Stimulated activated CD4-positive, alpha-beta T cell treated with anti-CD3 and anti-CD28 coated beads, TNF-alpha, amount 100 ng/mL, for 48 hours (primary cell): ENCODE data around the gene TPSB2.

Experiments
- DNase-seq, 3 donors: peaks; one replicate each; pipeline ENCODE4 v3.0.0-alpha.2; 2020; ENCODE audit warnings: low read depth in 3 of 3

The TPSB2 gene

DNA sequence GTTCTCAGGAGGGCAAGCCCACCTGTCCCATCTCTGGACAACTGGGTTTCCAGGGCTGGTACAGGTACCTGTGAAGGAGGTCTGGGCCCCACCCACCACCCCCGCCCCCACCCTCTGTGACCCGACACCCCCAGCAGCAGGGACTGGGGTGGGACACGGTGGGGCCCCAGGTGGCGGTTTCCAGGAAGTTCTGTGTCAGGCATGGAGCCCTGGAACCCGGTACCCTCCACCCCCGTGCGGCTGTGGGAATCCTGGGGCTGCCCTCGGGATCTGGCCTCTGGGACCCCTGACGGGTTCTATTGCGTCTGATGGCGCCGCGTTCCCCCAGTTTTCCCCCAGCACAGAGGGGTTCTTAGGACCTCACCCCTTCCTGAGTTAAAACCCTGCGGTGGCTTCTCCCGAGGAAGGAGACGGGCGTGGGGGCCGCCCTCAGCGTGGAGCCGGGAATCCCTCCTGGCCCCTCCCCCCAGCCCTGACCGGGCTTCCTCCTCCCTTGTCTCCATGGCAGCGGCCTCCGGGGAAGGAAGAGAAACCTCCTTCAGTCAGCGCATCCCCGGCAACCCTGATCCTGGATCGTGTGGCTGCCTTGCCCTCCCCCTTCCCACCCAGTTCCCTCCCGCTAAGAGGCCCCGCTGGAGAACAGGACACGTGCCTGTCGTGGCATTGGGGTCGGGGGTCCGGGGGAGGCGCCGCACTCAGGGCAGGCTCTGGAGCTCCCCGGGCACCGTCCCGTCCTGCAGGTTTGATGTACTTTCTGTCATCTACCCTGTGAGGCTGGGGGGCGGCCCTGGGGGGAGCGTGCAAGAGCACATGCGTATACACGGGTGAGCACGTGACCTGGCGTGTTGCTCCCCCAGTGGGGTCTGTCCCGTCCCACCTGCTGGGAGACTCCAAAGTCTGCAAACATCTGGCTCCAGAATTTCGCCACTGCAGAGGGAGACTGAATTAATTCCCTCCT is 46.8 kb downstream of the TPSB2 start:
- no peak for DNase-seq

DNA sequence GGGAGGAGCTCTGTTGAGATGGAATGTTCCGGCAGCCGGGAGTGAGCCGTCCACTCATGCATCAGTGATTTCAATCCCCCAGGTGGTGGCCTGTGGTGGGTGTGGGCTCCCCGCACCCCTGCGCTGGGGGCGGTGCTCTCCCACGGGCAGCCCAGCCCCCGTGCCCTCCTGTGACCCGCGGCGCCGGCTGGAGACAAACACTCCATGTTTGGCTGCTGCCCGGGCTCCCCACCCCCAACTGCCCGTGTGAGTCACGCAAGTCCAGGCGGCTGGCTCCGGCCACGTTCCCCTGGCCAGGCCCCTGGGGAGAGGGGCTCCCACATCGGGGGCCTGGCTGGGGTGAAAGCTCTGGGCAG is 47.7 kb downstream of the TPSB2 start:
- no peak for DNase-seq

DNA sequence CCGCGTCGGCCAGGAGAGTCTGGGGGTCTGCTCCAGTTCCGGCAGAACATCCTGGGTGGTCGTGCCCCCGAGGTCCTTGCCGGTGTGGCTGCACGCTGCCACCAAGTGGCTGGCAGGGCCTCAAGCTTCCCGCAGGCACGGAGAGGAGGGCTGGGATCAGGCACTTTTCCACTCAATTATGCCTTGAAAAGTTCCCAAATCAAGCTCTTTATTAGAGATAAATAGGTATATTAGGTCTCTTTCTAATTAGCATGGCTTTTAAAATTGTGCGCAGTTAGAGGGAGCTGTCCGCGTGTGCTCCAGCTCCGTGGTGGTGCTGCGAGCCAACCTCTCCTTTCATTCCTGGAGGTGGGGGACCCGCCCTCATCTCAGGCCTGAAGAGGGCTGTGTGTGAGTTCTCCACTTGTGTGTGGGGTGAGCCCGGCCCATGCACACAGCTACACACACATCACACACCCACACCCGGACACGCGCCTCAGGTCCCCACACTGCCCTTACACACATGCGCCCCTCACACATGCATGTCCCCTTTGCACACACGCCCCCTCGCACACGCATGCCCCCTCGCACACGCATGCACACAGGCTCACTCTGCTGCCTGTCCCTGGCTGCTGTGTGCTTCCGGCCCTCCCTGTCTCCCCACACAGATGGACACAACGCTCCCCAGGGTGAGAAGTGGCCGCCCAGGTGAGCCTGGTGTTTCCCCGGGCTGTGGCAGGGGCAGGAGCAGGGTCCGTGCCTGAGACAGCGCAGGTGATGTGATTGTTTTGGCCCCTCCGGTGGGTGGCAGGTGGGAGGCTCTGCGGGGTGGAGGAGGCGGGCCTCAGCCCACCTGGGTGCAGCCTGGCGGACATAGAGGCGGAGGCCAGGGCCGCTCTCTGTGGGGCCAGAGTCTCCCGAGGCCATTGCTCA is 48.3 kb downstream of the TPSB2 start:
- no peak for DNase-seq

DNA sequence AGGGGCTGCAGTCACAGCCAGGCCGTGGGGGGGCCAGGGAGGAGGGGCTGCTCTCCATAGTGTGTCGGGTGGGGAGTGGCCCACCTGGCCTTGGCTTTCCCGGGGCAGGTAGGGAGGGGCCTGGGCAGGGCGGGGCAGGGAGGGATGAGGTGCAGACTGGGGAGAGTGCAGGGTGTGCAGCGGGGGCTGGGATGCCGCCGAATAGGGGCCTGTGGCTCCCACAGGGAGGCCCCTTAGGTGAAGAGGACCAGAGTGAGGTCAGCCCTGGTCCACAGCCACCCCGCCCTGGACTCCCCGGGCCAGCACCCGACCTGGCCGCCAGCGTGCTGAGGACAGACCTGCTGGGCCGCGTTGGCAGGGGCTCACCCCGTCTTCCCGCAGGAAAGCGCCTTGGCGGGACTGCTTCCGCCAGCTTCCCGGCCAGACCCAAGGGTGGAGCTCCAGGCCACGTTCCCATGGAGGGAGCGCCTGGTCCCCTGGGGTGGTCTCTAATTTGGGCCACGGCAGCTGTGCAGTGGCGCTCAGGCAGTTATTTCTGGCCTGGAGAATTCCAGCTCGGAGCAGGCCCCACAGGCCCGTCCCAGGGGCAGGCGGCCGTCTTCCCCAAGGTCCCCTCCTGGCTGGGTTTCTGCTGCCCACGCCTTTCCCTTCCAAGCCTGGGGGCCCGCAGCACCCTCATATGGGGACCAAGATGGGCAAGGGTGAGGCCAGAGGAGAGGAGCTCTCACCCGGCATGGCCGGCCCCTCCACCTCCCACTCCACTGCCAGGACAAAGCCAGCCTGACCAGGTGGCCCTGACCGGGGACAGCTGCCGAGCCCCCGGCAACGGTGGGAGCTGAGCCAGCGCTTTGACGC is 49.2 kb downstream of the TPSB2 start:
- no peak for DNase-seq
